Lower leg skin (tissue), 3 donors: ENCODE measurements around the gene FKRP.

Source experiments
- CTCF ChIP-seq, 3 donors: fragments of 450-650 bp; IDR thresholded peaks; one replicate each; pipeline ENCODE4 v1.5.1; 2016; ENCODE audit warnings: antibody characterized with exemption in 3 of 3, mild to moderate bottlenecking in 3 of 3, moderate library complexity in 2 of 3
- POLR2A ChIP-seq, 2 donors: fragments of 450-650 bp; IDR thresholded peaks; one replicate each; pipeline ENCODE4 v1.6.1; 2016 to 2017; ENCODE audit warnings: antibody characterized with exemption in 2 of 2, mild to moderate bottlenecking in 1 of 2, moderate library complexity in 1 of 2

DNA sequence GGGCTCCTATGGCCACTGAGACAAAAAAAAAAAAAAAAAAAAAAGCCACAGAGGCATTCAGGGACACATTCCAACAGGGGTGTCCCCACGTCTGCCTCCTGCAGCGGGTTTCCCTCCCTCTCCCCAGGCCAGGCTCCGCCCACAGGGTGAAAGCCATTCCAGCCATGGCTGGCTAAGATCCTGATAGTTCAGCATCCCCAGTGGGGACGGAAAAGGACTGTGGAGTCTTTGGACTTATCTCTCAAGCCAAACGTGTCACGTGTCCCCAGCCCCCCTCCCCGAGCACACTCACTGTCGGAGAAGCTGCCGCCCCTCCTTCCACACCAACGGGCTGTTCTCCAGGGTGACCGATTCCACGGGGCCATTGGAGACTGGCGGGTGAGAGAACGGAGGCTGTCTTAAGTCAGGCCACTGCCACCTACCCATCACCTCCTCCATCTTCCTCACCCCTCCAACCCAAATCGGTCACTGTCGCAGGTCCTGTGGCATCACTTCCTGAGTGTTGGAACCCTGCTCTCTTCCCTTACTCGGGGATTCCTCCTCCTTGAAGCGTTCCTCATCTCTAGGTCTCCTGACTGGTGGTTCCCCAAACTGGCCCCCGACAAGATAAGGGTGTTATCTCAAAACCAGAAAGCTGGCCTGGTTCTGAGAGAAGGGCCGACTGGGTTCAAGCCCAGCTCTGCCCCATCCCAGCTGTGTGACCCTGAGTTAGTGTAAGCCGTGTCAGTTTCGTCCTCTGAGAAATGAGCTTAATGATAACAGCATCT lies 9.1 kb upstream of the FKRP start:
- TF ChIP-seq CTCF (IDR thresholded peaks at IDR 0.05), result no peak
- TF ChIP-seq POLR2A (IDR thresholded peaks at IDR 0.05), result no peak
